GM23338 (cell line): Measurements from ENCODE around the gene RBPJL. TPM values are rescaled to one million over a fixed set of nuclear protein-coding genes. Genes with fewer than 3 reads are reported as not detected.

Experiments
- CREB1 ChIP-seq: fragments of 250-450 bp; sonication (Bioruptor Pico); IDR thresholded peaks from 2 replicates; pipeline ENCODE4 v1.5.0; 2020; ENCODE audit warnings: low read depth, mild to moderate bottlenecking, moderate library complexity
- JUNB ChIP-seq: IDR thresholded peaks from one replicate; pipeline ENCODE4 v1.6.1; 2016; ENCODE audit warnings: antibody characterized with exemption; ENCODE audit not compliant: unreplicated experiment
- ZNF331 ChIP-seq: fragments of 250-450 bp; sonication (Bioruptor Pico); IDR thresholded peaks from 2 replicates; pipeline ENCODE4 v1.5.0; 2020; ENCODE audit warnings: low read depth, mild to moderate bottlenecking, moderate library complexity
- polyA plus RNA-seq: library from polyadenylated mRNA; unstranded; fragments of >200 nt; fragmentation: Nextera tagmentation; extraction: Ambion mirVana; gene quantifications from 2 replicates; pipeline ENCODE4 v1.2.1, GENCODE V29; 2016
- total RNA-seq: library from RNA; depleted of rRNA; stranded (reverse); fragments of >200 nt; shearing (Covaris generic); gene quantifications from 2 replicates; pipeline ENCODE4 v1.2.3, GENCODE V29; 2014
- TF ChIP-seq, protein P1 (sequence below): fragments of 250-450 bp; sonication (Bioruptor Pico); IDR thresholded peaks from 2 replicates; pipeline ENCODE4 v1.5.0; 2020; ENCODE audit warnings: mild to moderate bottlenecking, moderate library complexity
- TF ChIP-seq, protein P2 (sequence below): IDR thresholded peaks from one replicate; pipeline ENCODE4 v1.6.1; 2018; ENCODE audit warnings: antibody characterized with exemption; ENCODE audit not compliant: unreplicated experiment

The RBPJL gene
- total and polyA plus RNA-seq, 2 experiments from 2014 or later: 0.44 to 0.66 TPM

DNA sequence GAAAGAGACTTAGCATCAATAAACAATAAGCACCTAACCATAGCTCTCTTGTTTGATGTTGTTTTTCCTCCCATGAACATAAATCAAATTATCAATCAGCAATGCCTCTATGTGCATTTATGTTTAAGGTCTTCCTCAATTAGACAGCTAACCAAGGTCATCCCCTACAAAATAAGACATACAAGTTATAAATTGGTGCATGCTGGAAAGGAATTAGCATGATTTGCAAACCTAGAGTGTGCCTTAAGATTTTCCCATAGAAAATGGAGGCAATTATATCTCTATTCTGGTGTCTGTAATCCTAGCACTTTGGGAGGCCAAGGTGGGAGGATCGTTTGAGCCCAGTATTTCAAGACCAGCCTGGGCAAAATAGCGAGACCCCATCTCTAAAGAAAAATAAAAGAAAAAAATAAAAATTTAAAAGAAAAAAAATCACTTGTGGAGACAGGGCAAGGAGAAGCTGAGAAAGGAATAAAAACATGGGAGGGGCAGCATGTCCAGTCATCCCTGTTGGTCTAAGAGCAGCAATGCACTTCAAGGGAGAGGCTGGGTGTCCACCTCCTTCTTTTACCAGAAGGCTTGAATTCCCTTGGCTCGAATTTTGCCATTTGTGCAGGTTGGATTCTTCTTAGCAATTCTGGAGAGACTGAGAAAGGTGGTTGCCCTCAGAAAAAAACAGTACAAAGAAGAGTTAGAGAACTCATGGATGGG lies 42.9 kb upstream of the RBPJL start (continued):
- TF ChIP-seq, protein P1, sequence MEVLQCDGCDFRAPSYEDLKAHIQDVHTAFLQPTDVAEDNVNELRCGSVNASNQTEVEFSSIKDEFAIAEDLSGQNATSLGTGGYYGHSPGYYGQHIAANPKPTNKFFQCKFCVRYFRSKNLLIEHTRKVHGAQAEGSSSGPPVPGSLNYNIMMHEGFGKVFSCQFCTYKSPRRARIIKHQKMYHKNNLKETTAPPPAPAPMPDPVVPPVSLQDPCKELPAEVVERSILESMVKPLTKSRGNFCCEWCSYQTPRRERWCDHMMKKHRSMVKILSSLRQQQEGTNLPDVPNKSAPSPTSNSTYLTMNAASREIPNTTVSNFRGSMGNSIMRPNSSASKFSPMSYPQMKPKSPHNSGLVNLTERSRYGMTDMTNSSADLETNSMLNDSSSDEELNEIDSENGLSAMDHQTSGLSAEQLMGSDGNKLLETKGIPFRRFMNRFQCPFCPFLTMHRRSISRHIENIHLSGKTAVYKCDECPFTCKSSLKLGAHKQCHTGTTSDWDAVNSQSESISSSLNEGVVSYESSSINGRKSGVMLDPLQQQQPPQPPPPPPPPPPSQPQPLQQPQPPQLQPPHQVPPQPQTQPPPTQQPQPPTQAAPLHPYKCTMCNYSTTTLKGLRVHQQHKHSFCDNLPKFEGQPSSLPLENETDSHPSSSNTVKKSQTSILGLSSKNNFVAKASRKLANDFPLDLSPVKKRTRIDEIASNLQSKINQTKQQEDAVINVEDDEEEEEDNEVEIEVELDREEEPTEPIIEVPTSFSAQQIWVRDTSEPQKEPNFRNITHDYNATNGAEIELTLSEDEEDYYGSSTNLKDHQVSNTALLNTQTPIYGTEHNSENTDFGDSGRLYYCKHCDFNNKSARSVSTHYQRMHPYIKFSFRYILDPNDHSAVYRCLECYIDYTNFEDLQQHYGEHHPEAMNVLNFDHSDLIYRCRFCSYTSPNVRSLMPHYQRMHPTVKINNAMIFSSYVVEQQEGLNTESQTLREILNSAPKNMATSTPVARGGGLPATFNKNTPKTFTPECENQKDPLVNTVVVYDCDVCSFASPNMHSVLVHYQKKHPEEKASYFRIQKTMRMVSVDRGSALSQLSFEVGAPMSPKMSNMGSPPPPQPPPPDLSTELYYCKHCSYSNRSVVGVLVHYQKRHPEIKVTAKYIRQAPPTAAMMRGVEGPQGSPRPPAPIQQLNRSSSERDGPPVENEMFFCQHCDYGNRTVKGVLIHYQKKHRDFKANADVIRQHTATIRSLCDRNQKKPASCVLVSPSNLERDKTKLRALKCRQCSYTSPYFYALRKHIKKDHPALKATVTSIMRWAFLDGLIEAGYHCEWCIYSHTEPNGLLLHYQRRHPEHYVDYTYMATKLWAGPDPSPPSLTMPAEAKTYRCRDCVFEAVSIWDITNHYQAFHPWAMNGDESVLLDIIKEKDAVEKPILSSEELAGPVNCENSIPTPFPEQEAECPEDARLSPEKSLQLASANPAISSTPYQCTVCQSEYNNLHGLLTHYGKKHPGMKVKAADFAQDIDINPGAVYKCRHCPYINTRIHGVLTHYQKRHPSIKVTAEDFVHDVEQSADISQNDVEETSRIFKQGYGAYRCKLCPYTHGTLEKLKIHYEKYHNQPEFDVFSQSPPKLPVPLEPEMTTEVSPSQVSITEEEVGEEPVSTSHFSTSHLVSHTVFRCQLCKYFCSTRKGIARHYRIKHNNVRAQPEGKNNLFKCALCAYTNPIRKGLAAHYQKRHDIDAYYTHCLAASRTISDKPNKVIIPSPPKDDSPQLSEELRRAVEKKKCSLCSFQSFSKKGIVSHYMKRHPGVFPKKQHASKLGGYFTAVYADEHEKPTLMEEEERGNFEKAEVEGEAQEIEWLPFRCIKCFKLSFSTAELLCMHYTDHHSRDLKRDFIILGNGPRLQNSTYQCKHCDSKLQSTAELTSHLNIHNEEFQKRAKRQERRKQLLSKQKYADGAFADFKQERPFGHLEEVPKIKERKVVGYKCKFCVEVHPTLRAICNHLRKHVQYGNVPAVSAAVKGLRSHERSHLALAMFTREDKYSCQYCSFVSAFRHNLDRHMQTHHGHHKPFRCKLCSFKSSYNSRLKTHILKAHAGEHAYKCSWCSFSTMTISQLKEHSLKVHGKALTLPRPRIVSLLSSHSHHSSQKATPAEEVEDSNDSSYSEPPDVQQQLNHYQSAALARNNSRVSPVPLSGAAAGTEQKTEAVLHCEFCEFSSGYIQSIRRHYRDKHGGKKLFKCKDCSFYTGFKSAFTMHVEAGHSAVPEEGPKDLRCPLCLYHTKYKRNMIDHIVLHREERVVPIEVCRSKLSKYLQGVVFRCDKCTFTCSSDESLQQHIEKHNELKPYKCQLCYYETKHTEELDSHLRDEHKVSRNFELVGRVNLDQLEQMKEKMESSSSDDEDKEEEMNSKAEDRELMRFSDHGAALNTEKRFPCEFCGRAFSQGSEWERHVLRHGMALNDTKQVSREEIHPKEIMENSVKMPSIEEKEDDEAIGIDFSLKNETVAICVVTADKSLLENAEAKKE (CRISPR knock-in tag): no peak
- TF ChIP-seq CREB1 (no peak), JUNB (no peak), ZNF331 (no peak)
- TF ChIP-seq, protein P2, sequence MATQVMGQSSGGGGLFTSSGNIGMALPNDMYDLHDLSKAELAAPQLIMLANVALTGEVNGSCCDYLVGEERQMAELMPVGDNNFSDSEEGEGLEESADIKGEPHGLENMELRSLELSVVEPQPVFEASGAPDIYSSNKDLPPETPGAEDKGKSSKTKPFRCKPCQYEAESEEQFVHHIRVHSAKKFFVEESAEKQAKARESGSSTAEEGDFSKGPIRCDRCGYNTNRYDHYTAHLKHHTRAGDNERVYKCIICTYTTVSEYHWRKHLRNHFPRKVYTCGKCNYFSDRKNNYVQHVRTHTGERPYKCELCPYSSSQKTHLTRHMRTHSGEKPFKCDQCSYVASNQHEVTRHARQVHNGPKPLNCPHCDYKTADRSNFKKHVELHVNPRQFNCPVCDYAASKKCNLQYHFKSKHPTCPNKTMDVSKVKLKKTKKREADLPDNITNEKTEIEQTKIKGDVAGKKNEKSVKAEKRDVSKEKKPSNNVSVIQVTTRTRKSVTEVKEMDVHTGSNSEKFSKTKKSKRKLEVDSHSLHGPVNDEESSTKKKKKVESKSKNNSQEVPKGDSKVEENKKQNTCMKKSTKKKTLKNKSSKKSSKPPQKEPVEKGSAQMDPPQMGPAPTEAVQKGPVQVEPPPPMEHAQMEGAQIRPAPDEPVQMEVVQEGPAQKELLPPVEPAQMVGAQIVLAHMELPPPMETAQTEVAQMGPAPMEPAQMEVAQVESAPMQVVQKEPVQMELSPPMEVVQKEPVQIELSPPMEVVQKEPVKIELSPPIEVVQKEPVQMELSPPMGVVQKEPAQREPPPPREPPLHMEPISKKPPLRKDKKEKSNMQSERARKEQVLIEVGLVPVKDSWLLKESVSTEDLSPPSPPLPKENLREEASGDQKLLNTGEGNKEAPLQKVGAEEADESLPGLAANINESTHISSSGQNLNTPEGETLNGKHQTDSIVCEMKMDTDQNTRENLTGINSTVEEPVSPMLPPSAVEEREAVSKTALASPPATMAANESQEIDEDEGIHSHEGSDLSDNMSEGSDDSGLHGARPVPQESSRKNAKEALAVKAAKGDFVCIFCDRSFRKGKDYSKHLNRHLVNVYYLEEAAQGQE: no peak
